ENCODE data around the gene MAP3K19.
A peak's percentile ranks its signal among the peaks of the same experiment; 100 is the strongest.
"Not testable (repeated sequence)": the region's sequence is repeated elsewhere in the genome, so short reads cannot be mapped to it uniquely, and the experiment has no call there.

Gene MAP3K19

GRCh38 chr2:135089597-135089996, 42.4 kb upstream of the MAP3K19 start:
- TF ChIP-seq ZNF8 (CRISPR knock-in tag; IDR thresholded peaks at IDR 0.05): 0 out of 2 replicates have a peak, but pooled peaks have one; percentile 5

GRCh38 chr2:135086222-135086621, 39.0 kb upstream of the MAP3K19 start:
- ATAC-seq: no peak
- TF ChIP-seq BACH2 (CRISPR knock-in tag; IDR thresholded peaks at IDR 0.05; ENCODE audit: borderline replicate concordance) (no peak), ZFP30 (CRISPR knock-in tag; IDR thresholded peaks at IDR 0.05) (no peak), CREB5 (CRISPR knock-in tag; IDR thresholded peaks at IDR 0.05; ENCODE audit: low read depth) (no peak), CSDC2 (CRISPR knock-in tag; IDR thresholded peaks at IDR 0.05) (no peak), ZNF565 (CRISPR knock-in tag; conservative IDR thresholded peaks at IDR 0.05; ENCODE audit: low read depth) (no peak), ZC3H10 (CRISPR knock-in tag; IDR thresholded peaks at IDR 0.05) (no peak), OSR1 (CRISPR knock-in tag; IDR thresholded peaks at IDR 0.05) (no peak), ISL1 (CRISPR knock-in tag; IDR thresholded peaks at IDR 0.05) (no peak), SNAI2 (CRISPR knock-in tag; IDR thresholded peaks at IDR 0.05) (no peak), ZFP3 (CRISPR knock-in tag; IDR thresholded peaks at IDR 0.05) (no peak), PATZ1 (CRISPR knock-in tag; IDR thresholded peaks at IDR 0.05; ENCODE audit: borderline replicate concordance) (no peak), ZNF70 (CRISPR knock-in tag; IDR thresholded peaks at IDR 0.05) (no peak), PPARA (CRISPR knock-in tag; IDR thresholded peaks at IDR 0.05; ENCODE audit: borderline replicate concordance) (no peak), POU6F1 (CRISPR knock-in tag; IDR thresholded peaks at IDR 0.05; ENCODE audit: borderline replicate concordance, low read depth) (no peak), ZNF8 (CRISPR knock-in tag; IDR thresholded peaks at IDR 0.05) (no peak), ESRRG (CRISPR knock-in tag; IDR thresholded peaks at IDR 0.05) (no peak), RARB (CRISPR knock-in tag; IDR thresholded peaks at IDR 0.05) (no peak)
- TF ChIP-seq, protein P1, sequence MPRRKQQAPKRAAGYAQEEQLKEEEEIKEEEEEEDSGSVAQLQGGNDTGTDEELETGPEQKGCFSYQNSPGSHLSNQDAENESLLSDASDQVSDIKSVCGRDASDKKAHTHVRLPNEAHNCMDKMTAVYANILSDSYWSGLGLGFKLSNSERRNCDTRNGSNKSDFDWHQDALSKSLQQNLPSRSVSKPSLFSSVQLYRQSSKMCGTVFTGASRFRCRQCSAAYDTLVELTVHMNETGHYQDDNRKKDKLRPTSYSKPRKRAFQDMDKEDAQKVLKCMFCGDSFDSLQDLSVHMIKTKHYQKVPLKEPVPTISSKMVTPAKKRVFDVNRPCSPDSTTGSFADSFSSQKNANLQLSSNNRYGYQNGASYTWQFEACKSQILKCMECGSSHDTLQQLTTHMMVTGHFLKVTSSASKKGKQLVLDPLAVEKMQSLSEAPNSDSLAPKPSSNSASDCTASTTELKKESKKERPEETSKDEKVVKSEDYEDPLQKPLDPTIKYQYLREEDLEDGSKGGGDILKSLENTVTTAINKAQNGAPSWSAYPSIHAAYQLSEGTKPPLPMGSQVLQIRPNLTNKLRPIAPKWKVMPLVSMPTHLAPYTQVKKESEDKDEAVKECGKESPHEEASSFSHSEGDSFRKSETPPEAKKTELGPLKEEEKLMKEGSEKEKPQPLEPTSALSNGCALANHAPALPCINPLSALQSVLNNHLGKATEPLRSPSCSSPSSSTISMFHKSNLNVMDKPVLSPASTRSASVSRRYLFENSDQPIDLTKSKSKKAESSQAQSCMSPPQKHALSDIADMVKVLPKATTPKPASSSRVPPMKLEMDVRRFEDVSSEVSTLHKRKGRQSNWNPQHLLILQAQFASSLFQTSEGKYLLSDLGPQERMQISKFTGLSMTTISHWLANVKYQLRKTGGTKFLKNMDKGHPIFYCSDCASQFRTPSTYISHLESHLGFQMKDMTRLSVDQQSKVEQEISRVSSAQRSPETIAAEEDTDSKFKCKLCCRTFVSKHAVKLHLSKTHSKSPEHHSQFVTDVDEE (CRISPR knock-in tag; IDR thresholded peaks at IDR 0.05): no peak

More at GRCh38 chr2:135089597-135089996, 42.4 kb upstream of the MAP3K19 start:
- not testable (repeated sequence) for ATAC-seq

- no peak for ATAC-seq
- TF ChIP-seq, protein P1 (CRISPR knock-in tag; IDR thresholded peaks at IDR 0.05): no peak
- TF ChIP-seq OSR1 (CRISPR knock-in tag; IDR thresholded peaks at IDR 0.05) (no peak), ZFP3 (CRISPR knock-in tag; IDR thresholded peaks at IDR 0.05) (no peak), POU6F1 (CRISPR knock-in tag; IDR thresholded peaks at IDR 0.05; ENCODE audit: borderline replicate concordance, low read depth) (no peak), ISL1 (CRISPR knock-in tag; IDR thresholded peaks at IDR 0.05) (no peak), PATZ1 (CRISPR knock-in tag; IDR thresholded peaks at IDR 0.05; ENCODE audit: borderline replicate concordance) (no peak), ESRRG (CRISPR knock-in tag; IDR thresholded peaks at IDR 0.05) (no peak), ZNF565 (CRISPR knock-in tag; conservative IDR thresholded peaks at IDR 0.05; ENCODE audit: low read depth) (no peak), ZC3H10 (CRISPR knock-in tag; IDR thresholded peaks at IDR 0.05) (no peak), CREB5 (CRISPR knock-in tag; IDR thresholded peaks at IDR 0.05; ENCODE audit: low read depth) (no peak), ZNF8 (CRISPR knock-in tag; IDR thresholded peaks at IDR 0.05) (no peak), BACH2 (CRISPR knock-in tag; IDR thresholded peaks at IDR 0.05; ENCODE audit: borderline replicate concordance) (no peak)
- TF ChIP-seq, protein P2, sequence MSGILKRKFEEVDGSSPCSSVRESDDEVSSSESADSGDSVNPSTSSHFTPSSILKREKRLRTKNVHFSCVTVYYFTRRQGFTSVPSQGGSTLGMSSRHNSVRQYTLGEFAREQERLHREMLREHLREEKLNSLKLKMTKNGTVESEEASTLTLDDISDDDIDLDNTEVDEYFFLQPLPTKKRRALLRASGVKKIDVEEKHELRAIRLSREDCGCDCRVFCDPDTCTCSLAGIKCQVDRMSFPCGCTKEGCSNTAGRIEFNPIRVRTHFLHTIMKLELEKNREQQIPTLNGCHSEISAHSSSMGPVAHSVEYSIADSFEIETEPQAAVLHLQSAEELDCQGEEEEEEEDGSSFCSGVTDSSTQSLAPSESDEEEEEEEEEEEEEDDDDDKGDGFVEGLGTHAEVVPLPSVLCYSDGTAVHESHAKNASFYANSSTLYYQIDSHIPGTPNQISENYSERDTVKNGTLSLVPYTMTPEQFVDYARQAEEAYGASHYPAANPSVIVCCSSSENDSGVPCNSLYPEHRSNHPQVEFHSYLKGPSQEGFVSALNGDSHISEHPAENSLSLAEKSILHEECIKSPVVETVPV (CRISPR knock-in tag; IDR thresholded peaks at IDR 0.05): no peak
Observed at GRCh38 chr2:135078417-135078816, 31.2 kb upstream of the MAP3K19 start.

Data from SK-N-SH treated with all-trans-retinoic acid at 6 μM for 48 hours (cell line).